Measurements from ENCODE around the gene MECR. TPM values are rescaled to one million over a fixed set of nuclear protein-coding genes. Genes with fewer than 3 reads are reported as not detected.
A peak's percentile ranks its signal among the peaks of the same experiment; 100 is the strongest.

Gene MECR
- total RNA-seq, 6 donors from 2014 or later, result 16.7 to 30.1 (median 18.5) TPM

DNA sequence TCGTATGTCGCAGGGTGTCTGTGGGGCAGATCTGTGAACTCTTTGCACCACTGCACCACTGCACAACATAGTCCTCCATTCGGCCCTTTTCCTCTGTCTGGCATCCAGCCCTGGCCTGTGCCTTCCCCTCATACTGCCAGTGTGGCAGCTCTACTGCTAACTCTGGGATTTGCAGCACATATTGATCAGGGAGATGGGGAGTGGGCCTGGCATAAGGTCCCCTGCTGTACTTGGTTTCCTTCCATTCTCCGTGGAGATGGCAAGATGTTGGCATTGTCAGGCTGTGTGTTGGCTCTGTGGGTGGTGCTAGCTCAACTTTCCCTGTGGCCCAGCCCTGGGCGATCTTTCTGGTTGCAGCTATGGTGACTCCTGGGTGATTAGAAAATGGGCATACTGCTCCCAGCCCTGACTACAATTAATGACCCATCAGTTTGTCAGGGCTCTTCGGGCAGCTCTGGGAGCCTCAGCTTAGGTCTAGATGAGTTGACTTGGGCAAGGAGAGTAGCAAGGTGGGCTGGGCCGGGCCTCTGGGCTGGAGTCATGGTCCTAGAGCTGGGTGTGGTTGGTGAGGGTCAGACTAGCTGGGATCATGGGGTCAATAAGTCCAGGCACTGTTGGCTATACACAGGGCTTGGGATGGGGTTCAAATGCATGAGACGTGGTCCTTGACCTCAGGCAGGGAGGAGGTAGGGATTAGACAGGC, 17.0 kb upstream of the MECR start:
- WGBS, 2 donors, result 80 to 83% methylated on average over 5 to 8 of the region's 8 CpGs
- Histone ChIP-seq H3K4me3 (no peak overlapping the region), H3K36me3 (no peaks in the 10 kb centered on the region), H3K4me1 (peaks cover 0 to 8% (median 0%) of the 10 kb centered on the region in 4 donors), H3K27ac (no peak overlapping the region), H3K27me3 (no peaks in the 10 kb centered on the region), H3K9me3 (no peaks in the 10 kb centered on the region)
- DNase-seq, result no peak
- ATAC-seq (ENCODE audit: low FRiP score in 2 of 2), result no peak
- TF ChIP-seq EP300 (IDR thresholded peaks at IDR 0.05), result no peak
- TF ChIP-seq, protein P1, sequence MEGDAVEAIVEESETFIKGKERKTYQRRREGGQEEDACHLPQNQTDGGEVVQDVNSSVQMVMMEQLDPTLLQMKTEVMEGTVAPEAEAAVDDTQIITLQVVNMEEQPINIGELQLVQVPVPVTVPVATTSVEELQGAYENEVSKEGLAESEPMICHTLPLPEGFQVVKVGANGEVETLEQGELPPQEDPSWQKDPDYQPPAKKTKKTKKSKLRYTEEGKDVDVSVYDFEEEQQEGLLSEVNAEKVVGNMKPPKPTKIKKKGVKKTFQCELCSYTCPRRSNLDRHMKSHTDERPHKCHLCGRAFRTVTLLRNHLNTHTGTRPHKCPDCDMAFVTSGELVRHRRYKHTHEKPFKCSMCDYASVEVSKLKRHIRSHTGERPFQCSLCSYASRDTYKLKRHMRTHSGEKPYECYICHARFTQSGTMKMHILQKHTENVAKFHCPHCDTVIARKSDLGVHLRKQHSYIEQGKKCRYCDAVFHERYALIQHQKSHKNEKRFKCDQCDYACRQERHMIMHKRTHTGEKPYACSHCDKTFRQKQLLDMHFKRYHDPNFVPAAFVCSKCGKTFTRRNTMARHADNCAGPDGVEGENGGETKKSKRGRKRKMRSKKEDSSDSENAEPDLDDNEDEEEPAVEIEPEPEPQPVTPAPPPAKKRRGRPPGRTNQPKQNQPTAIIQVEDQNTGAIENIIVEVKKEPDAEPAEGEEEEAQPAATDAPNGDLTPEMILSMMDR (IDR thresholded peaks at IDR 0.05), result no peak
- TF ChIP-seq POLR2A (IDR thresholded peaks at IDR 0.05), result no peak
- TF ChIP-seq POLR2AphosphoS5 (IDR thresholded peaks at IDR 0.05), result no peak

DNA sequence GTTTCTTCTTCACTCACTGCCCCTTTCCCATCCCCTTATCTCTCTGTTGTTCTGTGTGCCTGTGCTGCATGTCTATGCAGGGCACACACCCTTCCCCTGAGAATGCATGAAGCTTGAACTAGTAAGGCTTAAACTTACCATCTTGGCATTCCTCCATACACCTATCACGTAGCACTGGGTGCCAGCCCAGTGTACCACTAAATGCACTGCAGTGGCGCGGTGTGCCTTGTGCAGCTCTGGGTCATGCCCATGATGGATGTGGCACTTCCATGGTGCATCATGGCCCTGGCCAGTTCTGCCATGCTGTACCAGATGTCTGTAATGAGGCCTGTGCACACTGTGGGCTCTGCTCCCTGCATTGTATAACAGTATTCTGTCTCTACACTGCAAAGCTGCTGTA, 16.3 kb upstream of the MECR start:
- H3K36me3 ChIP-seq, result no peaks in the 10 kb centered on the region
- no peaks in the 10 kb centered on the region for H3K27me3 ChIP-seq
- no peak overlapping the region for H3K27ac ChIP-seq
- peaks cover 0 to 8% (median 0%) of the 10 kb centered on the region in 4 donors for H3K4me1 ChIP-seq
- WGBS, 2 donors, result 73 to 90% methylated on average over 3 of the region's 3 CpGs
- H3K9me3 ChIP-seq, result no peaks in the 10 kb centered on the region
- TF ChIP-seq POLR2AphosphoS5 (IDR thresholded peaks at IDR 0.05), result no peak
- no peak for TF ChIP-seq POLR2A (IDR thresholded peaks at IDR 0.05)
- TF ChIP-seq EP300 (IDR thresholded peaks at IDR 0.05), result no peak
- TF ChIP-seq, protein P1 (IDR thresholded peaks at IDR 0.05), result no peak
- no peak for DNase-seq
- H3K4me3 ChIP-seq, result no peak overlapping the region
- no peak for ATAC-seq (ENCODE audit: low FRiP score in 2 of 2)

DNA sequence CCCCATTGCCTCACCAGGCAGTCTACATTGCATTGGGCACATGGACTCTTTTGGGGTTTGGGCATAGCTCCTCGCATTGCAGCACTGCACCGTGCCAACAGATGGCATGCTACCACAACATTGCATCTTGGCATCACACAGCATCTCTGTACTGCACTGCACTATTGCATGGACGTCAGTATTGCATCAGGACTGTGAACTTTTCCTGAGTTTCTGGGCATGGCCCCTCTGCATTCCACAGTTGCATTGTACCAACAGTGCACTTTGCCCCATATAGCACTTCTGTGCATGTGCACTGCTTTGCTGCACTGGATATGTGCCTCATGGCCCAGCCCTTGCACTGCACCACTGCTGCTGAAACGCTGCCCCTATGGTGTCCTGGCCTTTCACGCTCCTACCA, 15.1 kb upstream of the MECR start:
- no peaks in the 10 kb centered on the region for H3K9me3 ChIP-seq
- no peak for DNase-seq
- no peak overlapping the region for H3K27ac ChIP-seq
- no peaks in the 10 kb centered on the region for H3K27me3 ChIP-seq
- peaks cover 0 to 8% (median 0%) of the 10 kb centered on the region in 4 donors for H3K4me1 ChIP-seq
- H3K36me3 ChIP-seq, result no peaks in the 10 kb centered on the region
- H3K4me3 ChIP-seq, result no peak overlapping the region
- no peak for TF ChIP-seq POLR2AphosphoS5 (IDR thresholded peaks at IDR 0.05)
- TF ChIP-seq, protein P1 (IDR thresholded peaks at IDR 0.05), result peak in 2 of 6 experiments; percentile 7 to 34
- ATAC-seq (ENCODE audit: low FRiP score in 2 of 2), result peak in 1 of 2 donors; percentile 16
- 55 to 67% methylated on average over 5 of the region's 5 CpGs for WGBS, 2 donors

DNA sequence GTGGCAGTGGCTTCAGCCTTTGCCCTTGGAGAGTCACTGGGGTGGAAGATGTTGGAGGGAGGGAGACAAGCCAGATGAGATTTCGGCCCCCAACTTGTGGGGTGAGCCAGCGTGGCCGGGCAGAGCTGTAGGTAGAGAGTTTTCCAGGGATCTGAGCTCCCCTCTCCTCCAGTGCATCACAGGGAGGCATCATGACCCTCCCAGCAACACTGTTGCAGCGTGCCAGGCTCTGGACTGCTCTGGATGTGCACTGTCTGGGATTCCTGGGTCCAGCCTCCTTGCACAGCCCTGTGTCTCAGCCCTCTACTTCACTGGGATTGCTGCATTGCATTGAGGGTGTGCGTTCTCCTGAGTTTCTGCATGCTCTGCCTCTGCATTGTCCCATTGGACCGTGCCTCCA, 14.5 kb upstream of the MECR start:
- H3K27ac ChIP-seq, result no peak overlapping the region
- no peak for ATAC-seq (ENCODE audit: low FRiP score in 2 of 2)
- H3K4me3 ChIP-seq, result no peak overlapping the region
- H3K4me1 ChIP-seq, result peaks cover 0 to 8% (median 0%) of the 10 kb centered on the region in 4 donors
- 79 to 84% methylated on average over 5 to 6 of the region's 6 CpGs for WGBS, 2 donors
- no peak for TF ChIP-seq POLR2AphosphoS5 (IDR thresholded peaks at IDR 0.05)
- no peak for TF ChIP-seq EP300 (IDR thresholded peaks at IDR 0.05)
- TF ChIP-seq, protein P1 (IDR thresholded peaks at IDR 0.05), result no peak
- no peak for TF ChIP-seq POLR2A (IDR thresholded peaks at IDR 0.05)
- H3K9me3 ChIP-seq, result no peaks in the 10 kb centered on the region
- DNase-seq, result no peak
- no peaks in the 10 kb centered on the region for H3K36me3 ChIP-seq
- H3K27me3 ChIP-seq, result no peaks in the 10 kb centered on the region

DNA sequence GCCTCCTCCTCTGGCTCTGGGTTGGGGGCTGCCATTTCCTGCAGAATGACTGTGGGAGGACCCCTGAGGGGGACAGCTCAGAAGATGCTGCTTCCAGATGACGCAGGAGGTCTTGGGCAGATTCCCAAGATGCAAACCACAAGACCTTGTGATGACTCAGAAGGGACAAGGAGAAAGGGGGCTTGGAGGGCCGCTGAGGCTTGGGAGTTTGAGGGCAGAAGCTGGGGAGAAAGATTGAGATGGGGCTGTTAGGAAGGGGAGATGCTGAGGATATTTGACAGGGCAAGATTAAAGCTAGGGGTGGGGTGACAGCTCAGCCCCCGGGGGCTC, 13.1 kb upstream of the MECR start:
- H3K36me3 ChIP-seq, result no peaks in the 10 kb centered on the region
- no peak for ATAC-seq (ENCODE audit: low FRiP score in 2 of 2)
- H3K9me3 ChIP-seq, result no peaks in the 10 kb centered on the region
- no peak for DNase-seq
- no peak overlapping the region for H3K4me3 ChIP-seq
- no peak overlapping the region for H3K27ac ChIP-seq
- TF ChIP-seq EP300 (IDR thresholded peaks at IDR 0.05) (no peak), POLR2A (IDR thresholded peaks at IDR 0.05) (no peak), POLR2AphosphoS5 (IDR thresholded peaks at IDR 0.05) (no peak)
- TF ChIP-seq, protein P1 (IDR thresholded peaks at IDR 0.05), result no peak
- 52 to 59% methylated on average over 3 of the region's 3 CpGs for WGBS, 2 donors
- H3K27me3 ChIP-seq, result no peaks in the 10 kb centered on the region
- H3K4me1 ChIP-seq, result peaks cover 0 to 12% (median 8%) of the 10 kb centered on the region in 4 donors

All from upper lobe of left lung (tissue), 6 donors.